ENCODE measurements around the gene PUDP. TPM values are rescaled to one million over a fixed set of nuclear protein-coding genes. Genes with fewer than 3 reads are reported as not detected.

Gene PUDP
- total RNA-seq, 2 experiments from 2014 or later = 15.6 to 16.3 TPM

GRCh38 chrX:7073336-7073735, 74.6 kb downstream of the PUDP start:
- peaks cover 43% of the 10 kb centered on the region for H3K4me1 Mint-ChIP-seq
- no peak for DNase-seq
- peaks cover 16% of the 10 kb centered on the region for H3K36me3 Mint-ChIP-seq (ENCODE audit: low read depth)
- no peaks in the 10 kb centered on the region for H3K27me3 Mint-ChIP-seq
- POLR2A ChIA-PET = no interaction called here
- CTCF ChIA-PET = interaction anchor here (1.0 to 1.8 kb wide), 3 partner anchors 12 to 93 kb away, joined by 3 read pairs; no protein-coding TSS in a partner anchor
- no peak overlapping the region for H3K4me3 Mint-ChIP-seq
- no peak overlapping the region for H3K27ac Mint-ChIP-seq
- no peaks in the 10 kb centered on the region for H3K9me3 Mint-ChIP-seq

- Mint-ChIP-seq H3K36me3 (ENCODE audit: low read depth) (peaks cover 17% of the 10 kb centered on the region), H3K27me3 (no peaks in the 10 kb centered on the region), H3K4me1 (peaks cover 44% of the 10 kb centered on the region), H3K9me3 (no peaks in the 10 kb centered on the region), H3K27ac (no peak overlapping the region), H3K4me3 (no peak overlapping the region)
- CTCF ChIA-PET = interaction anchor here (1.0 to 1.8 kb wide), 2 partner anchors 11 to 94 kb away, joined by 3 read pairs; no protein-coding TSS in a partner anchor
- no peak for DNase-seq
- POLR2A ChIA-PET = no interaction called here
These were observed 75.1 kb downstream of the PUDP start for GRCh38 chrX:7072856-7073255.

- no peaks in the 10 kb centered on the region for H3K9me3 Mint-ChIP-seq
- CTCF ChIA-PET = interaction anchor here (0.7 kb wide), 1 partner anchor 86 kb away, joined by 3 read pairs; no protein-coding TSS in a partner anchor
These were observed 76.6 kb downstream of the PUDP start for GRCh38 chrX:7071390-7071789.

GRCh38 chrX:7069556-7069955, 78.4 kb downstream of the PUDP start:
- DNase-seq = no peak
- H3K4me3 Mint-ChIP-seq = no peak overlapping the region
- H3K9me3 Mint-ChIP-seq = no peaks in the 10 kb centered on the region
- no peaks in the 10 kb centered on the region for H3K27me3 Mint-ChIP-seq
- ChIA-PET CTCF (no interaction called here), POLR2A (no interaction called here)
- H3K4me1 Mint-ChIP-seq = peaks cover 38% of the 10 kb centered on the region
- peaks cover 9% of the 10 kb centered on the region for H3K36me3 Mint-ChIP-seq (ENCODE audit: low read depth)
- H3K27ac Mint-ChIP-seq = no peak overlapping the region

More at GRCh38 chrX:7071390-7071789, 76.6 kb downstream of the PUDP start:
- peaks cover 14% of the 10 kb centered on the region for H3K36me3 Mint-ChIP-seq (ENCODE audit: low read depth)
- POLR2A ChIA-PET = no interaction called here
- no peak overlapping the region for H3K27ac Mint-ChIP-seq
- H3K27me3 Mint-ChIP-seq = no peaks in the 10 kb centered on the region
- DNase-seq = no peak
- H3K4me1 Mint-ChIP-seq = peaks cover 47% of the 10 kb centered on the region
- no peak overlapping the region for H3K4me3 Mint-ChIP-seq

- DNase-seq = peak; percentile 12
- Mint-ChIP-seq H3K27ac (peak overlapping the region; percentile 6), H3K4me3 (no peak overlapping the region), H3K9me3 (no peaks in the 10 kb centered on the region), H3K27me3 (no peaks in the 10 kb centered on the region), H3K4me1 (peaks cover 32% of the 10 kb centered on the region), H3K36me3 (ENCODE audit: low read depth) (peaks cover 9% of the 10 kb centered on the region)
- ChIA-PET CTCF (no interaction called here), POLR2A (no interaction called here)
These were observed 79.0 kb downstream of the PUDP start for GRCh38 chrX:7068939-7069367.

- H3K9me3 Mint-ChIP-seq = no peaks in the 10 kb centered on the region
- no peak overlapping the region for H3K27ac Mint-ChIP-seq
- ChIA-PET POLR2A (no interaction called here), CTCF (interaction anchor here (0.9 to 1.9 kb wide), 4 partner anchors 9 to 79 kb away, joined by 3 to 5 read pairs (median 4); no protein-coding TSS in a partner anchor)
- no peak overlapping the region for H3K4me3 Mint-ChIP-seq
- H3K36me3 Mint-ChIP-seq (ENCODE audit: low read depth) = peaks cover 7% of the 10 kb centered on the region
- H3K27me3 Mint-ChIP-seq = no peaks in the 10 kb centered on the region
- DNase-seq = no peak
- H3K4me1 Mint-ChIP-seq = peaks cover 32% of the 10 kb centered on the region
These were observed 80.7 kb downstream of the PUDP start for GRCh38 chrX:7067256-7067655.

- no peaks in the 10 kb centered on the region for H3K27me3 Mint-ChIP-seq
- H3K9me3 Mint-ChIP-seq = no peaks in the 10 kb centered on the region
- H3K27ac Mint-ChIP-seq = no peak overlapping the region
- H3K36me3 Mint-ChIP-seq (ENCODE audit: low read depth) = peaks cover 7% of the 10 kb centered on the region
- H3K4me1 Mint-ChIP-seq = peaks cover 29% of the 10 kb centered on the region
- ChIA-PET CTCF (interaction anchor here (0.6 kb wide), 1 partner anchor 220 kb away, joined by 3 read pairs; no protein-coding TSS in a partner anchor), POLR2A (no interaction called here)
- H3K4me3 Mint-ChIP-seq = no peak overlapping the region
- no peak for DNase-seq
These were observed 82.5 kb downstream of the PUDP start for GRCh38 chrX:7065473-7065872.

- Mint-ChIP-seq H3K4me1 (peaks cover 25% of the 10 kb centered on the region), H3K4me3 (no peak overlapping the region), H3K9me3 (no peaks in the 10 kb centered on the region), H3K27me3 (no peaks in the 10 kb centered on the region), H3K27ac (no peak overlapping the region), H3K36me3 (ENCODE audit: low read depth) (peaks cover 5% of the 10 kb centered on the region)
- ChIA-PET POLR2A (no interaction called here), CTCF (interaction anchor here (1.2 kb wide), 1 partner anchor 21 kb away, joined by 4 read pairs; no protein-coding TSS in a partner anchor)
- DNase-seq = no peak
These were observed 85.0 kb downstream of the PUDP start for GRCh38 chrX:7062903-7063302.

- Mint-ChIP-seq H3K27me3 (no peaks in the 10 kb centered on the region), H3K9me3 (no peaks in the 10 kb centered on the region), H3K4me3 (no peak overlapping the region), H3K4me1 (peaks cover 25% of the 10 kb centered on the region), H3K27ac (no peak overlapping the region), H3K36me3 (ENCODE audit: low read depth) (peaks cover 9% of the 10 kb centered on the region)
- ChIA-PET POLR2A (no interaction called here), CTCF (interaction anchor here (0.7 to 1.2 kb wide), 2 partner anchors 11 to 22 kb away, joined by 3 to 4 read pairs; no protein-coding TSS in a partner anchor)
- no peak for DNase-seq
These were observed 85.7 kb downstream of the PUDP start for GRCh38 chrX:7062276-7062675.

- POLR2A ChIA-PET = no interaction called here
- Mint-ChIP-seq H3K27ac (no peak overlapping the region), H3K4me1 (peaks cover 20% of the 10 kb centered on the region), H3K4me3 (no peak overlapping the region), H3K9me3 (no peaks in the 10 kb centered on the region), H3K27me3 (no peaks in the 10 kb centered on the region), H3K36me3 (ENCODE audit: low read depth) (peaks cover 16% of the 10 kb centered on the region)
- DNase-seq = no peak
- CTCF ChIA-PET = interaction anchor here (0.7 kb wide), 1 partner anchor 12 kb away, joined by 3 read pairs; no protein-coding TSS in a partner anchor
These were observed 86.5 kb downstream of the PUDP start for GRCh38 chrX:7061429-7061828.

- Mint-ChIP-seq H3K4me3 (no peak overlapping the region), H3K4me1 (peaks cover 23% of the 10 kb centered on the region), H3K27ac (no peak overlapping the region), H3K36me3 (ENCODE audit: low read depth) (peaks cover 20% of the 10 kb centered on the region), H3K9me3 (no peaks in the 10 kb centered on the region), H3K27me3 (no peaks in the 10 kb centered on the region)
- CTCF ChIA-PET = no interaction called here
- POLR2A ChIA-PET = no interaction called here
- DNase-seq = no peak
These were observed 87.5 kb downstream of the PUDP start for GRCh38 chrX:7060444-7060843.

GRCh38 chrX:7059859-7060258, 88.1 kb downstream of the PUDP start:
- Mint-ChIP-seq H3K27ac (peak overlapping the region; percentile 36), H3K36me3 (ENCODE audit: low read depth) (peaks cover 20% of the 10 kb centered on the region), H3K4me3 (no peak overlapping the region), H3K9me3 (no peaks in the 10 kb centered on the region), H3K4me1 (peaks cover 24% of the 10 kb centered on the region), H3K27me3 (no peaks in the 10 kb centered on the region)
- no peak for DNase-seq
- POLR2A ChIA-PET = no interaction called here
- CTCF ChIA-PET = interaction anchor here (0.7 kb wide), 1 partner anchor 14 kb away, joined by 3 read pairs; no protein-coding TSS in a partner anchor

- Mint-ChIP-seq H3K27ac (peak overlapping the region; percentile 36), H3K36me3 (ENCODE audit: low read depth) (peaks cover 23% of the 10 kb centered on the region), H3K4me3 (no peak overlapping the region), H3K27me3 (no peaks in the 10 kb centered on the region), H3K9me3 (no peaks in the 10 kb centered on the region), H3K4me1 (peaks cover 24% of the 10 kb centered on the region)
- ChIA-PET CTCF (interaction anchor here (0.7 kb wide), 1 partner anchor 15 kb away, joined by 3 read pairs; no protein-coding TSS in a partner anchor), POLR2A (no interaction called here)
- peak; percentile 15 for DNase-seq
These were observed 88.6 kb downstream of the PUDP start for GRCh38 chrX:7059214-7059838.
